K562 (cell line): ENCODE measurements around the gene ZC3H12C.

Experiments used
- HMG20B ChIP-seq: fragments of 250-450 bp; sonication (Bioruptor Pico); IDR thresholded peaks from 2 replicates; pipeline ENCODE4 v1.5.0; 2021; ENCODE audit warnings: mild to moderate bottlenecking
- ZFP30 ChIP-seq: fragments of 250-450 bp; sonication (Bioruptor Pico); IDR thresholded peaks from 2 replicates; pipeline ENCODE4 v1.8.0; 2022; ENCODE audit warnings: moderate library complexity, mild to moderate bottlenecking, inconsistent platforms, borderline replicate concordance
- TF ChIP-seq, protein P1 (sequence below): sonication (generic); formaldehyde crosslinking; IDR thresholded peaks from 2 replicates; pipeline ENCODE4 v1.9.0; 2022; ENCODE audit warnings: mild to moderate bottlenecking, missing genetic modification reagents

DNA sequence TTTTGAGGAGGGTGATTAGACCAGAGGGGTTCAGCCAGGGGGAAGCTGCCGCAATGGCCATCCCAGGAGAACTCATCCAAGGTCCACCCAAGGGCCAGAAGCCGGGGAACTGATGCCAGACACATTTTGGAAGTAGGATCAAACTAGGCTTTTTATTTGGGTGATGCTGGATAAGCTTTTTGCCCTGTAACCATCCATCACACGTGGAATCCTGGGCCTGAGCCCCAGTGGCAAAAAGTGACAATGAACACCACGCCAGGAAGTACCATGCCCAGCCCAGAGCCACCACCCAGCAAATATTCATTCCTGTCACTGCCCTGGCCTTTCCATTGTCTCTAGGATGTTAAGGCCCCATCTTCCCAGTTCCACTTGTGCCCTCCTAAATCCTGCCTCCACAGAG lies 85.9 kb downstream of the ZC3H12C start:
- TF ChIP-seq, protein P1, sequence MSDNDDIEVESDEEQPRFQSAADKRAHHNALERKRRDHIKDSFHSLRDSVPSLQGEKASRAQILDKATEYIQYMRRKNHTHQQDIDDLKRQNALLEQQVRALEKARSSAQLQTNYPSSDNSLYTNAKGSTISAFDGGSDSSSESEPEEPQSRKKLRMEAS (CRISPR knock-in tag): no peak
- TF ChIP-seq ZFP30 (CRISPR knock-in tag) (no peak), HMG20B (no peak)
